ENCODE results near the gene PLD5.

PLD5 gene

GRCh38 chr1:242034392-242034791 lies 490.1 kb downstream of the PLD5 start:
- no peak for DNase-seq

- DNase-seq = no peak
These were observed 491.1 kb downstream of the PLD5 start for GRCh38 chr1:242033447-242033846.

Data from NCI-H1417 (cell line).